Ishikawa (cell line): ENCODE data around the gene RNF121.

ENCODE experiments used
- CEBPB ChIP-seq: IDR thresholded peaks from 2 replicates; pipeline ENCODE4 v1.6.1; 2012
- CREB1 ChIP-seq: IDR thresholded peaks from 2 replicates; pipeline ENCODE4 v1.6.1; 2012; ENCODE audit warnings: low read depth
- EP300 ChIP-seq: IDR thresholded peaks from 2 replicates; pipeline ENCODE4 v1.6.1; 2012; ENCODE audit warnings: borderline replicate concordance
- NFIC ChIP-seq: IDR thresholded peaks from 2 replicates; pipeline ENCODE4 v1.6.1; 2012
- RAD21 ChIP-seq: IDR thresholded peaks from 2 replicates; pipeline ENCODE4 v1.6.1; 2012; ENCODE audit warnings: low read depth
- REST ChIP-seq: IDR thresholded peaks from 2 replicates; pipeline ENCODE4 v1.6.1; 2012; ENCODE audit warnings: low read depth, mild to moderate bottlenecking
- TAF1 ChIP-seq: IDR thresholded peaks from 2 replicates; pipeline ENCODE4 v1.6.1; 2012; ENCODE audit warnings: low read depth, mild to moderate bottlenecking
- TCF12 ChIP-seq: IDR thresholded peaks from 2 replicates; pipeline ENCODE4 v1.6.1; 2012; ENCODE audit warnings: low read depth
- USF1 ChIP-seq: IDR thresholded peaks from 2 replicates; pipeline ENCODE4 v1.6.1; 2012
- ZBTB7A ChIP-seq: IDR thresholded peaks from 2 replicates; pipeline ENCODE4 v1.6.1; 2012; ENCODE audit warnings: low read depth

GRCh38 chr11:72004515-72005346 lies 75.9 kb downstream of the RNF121 start:
- TF ChIP-seq CEBPB (no peak), REST (no peak), TAF1 (no peak), CREB1 (no peak), EP300 (peak; percentile 59; the same call in 1 of the 2 replicates), USF1 (no peak), ZBTB7A (no peak; the same call in 1 of the 2 replicates), TCF12 (peak; percentile 63; the same call in 1 of the 2 replicates), NFIC (no peak), RAD21 (no peak)
